ENCODE measurements around the gene FLII. TPM values are rescaled to one million over a fixed set of nuclear protein-coding genes. Genes with fewer than 3 reads are reported as not detected.
A peak's percentile ranks its signal among the peaks of the same experiment; 100 is the strongest.

FLII gene
- total and polyA plus RNA-seq, 2 of the 8 experiments (the other 6 are each of a cell fraction or from before 2014, with no cell fraction given): 300 to 549 TPM

DNA sequence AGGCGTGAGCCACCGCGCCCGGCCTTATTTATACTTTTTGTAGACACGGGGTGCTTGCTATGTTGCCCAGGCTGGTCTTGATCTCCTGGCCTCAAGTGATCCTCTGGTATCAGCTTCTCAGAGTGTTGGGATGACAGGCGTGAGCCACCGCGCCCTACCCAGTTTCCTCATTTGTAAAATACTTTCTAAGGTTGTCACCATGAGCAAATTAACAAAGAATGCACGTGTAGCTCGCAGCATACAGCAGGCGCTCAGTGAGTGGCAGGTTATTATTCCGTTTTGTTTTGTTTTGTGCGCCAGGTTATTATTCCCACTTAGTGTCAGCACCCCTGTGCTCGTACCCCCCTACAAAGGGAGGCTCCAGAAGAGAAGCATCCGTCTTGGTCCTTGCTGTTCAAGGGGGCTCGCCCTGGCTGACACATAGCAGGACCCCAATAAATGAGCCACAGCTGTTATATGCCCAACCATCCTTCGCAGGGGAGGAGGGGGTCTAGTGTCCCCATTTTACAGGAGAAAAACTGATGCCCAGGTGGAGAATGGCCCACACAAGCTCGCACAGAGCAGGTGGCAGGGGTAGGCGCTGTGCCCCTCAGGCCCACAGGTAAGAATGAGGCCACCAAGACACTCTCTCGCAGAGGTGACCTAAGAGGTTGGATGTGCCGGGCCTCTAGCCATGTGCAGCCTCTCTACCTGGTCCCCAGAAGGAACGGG lies 1.2 kb upstream of the FLII start:
- FAIRE-seq (no peak), DNase-seq (ENCODE audit: low read depth in 1 of 2, low spot score in 2 of 2) (no peak)
- H3K27ac ChIP-seq (ENCODE audit: low read depth, low read length): no peak overlapping the region; the same call in 1 of the 2 replicates
- H4K8ac ChIP-seq (ENCODE audit: extremely low read depth, insufficient read depth, low read length): peak overlapping the region; percentile 19; the same call in 1 of the 2 replicates
- no peaks in the 10 kb centered on the region for H3K9me3 ChIP-seq (ENCODE audit: insufficient read depth in 2 of 2, low read depth in 1 of 2, low read length in 1 of 2)
- peak overlapping the region; percentile 76 to 88 (median 84); a peak in 5 of 8 replicates for H3K4me3 ChIP-seq (ENCODE audit: extremely low read depth in 1 of 4, insufficient read depth in 2 of 4, low read depth in 3 of 4, low read length in 4 of 4)
- peak overlapping the region; percentile 2 for H3K4ac ChIP-seq (replicated peaks; ENCODE audit: insufficient read length, low read depth, low read length)
- no peak overlapping the region for H3K23ac ChIP-seq (ENCODE audit: insufficient read length)
- H2BK5ac ChIP-seq (ENCODE audit: low read depth, low read length): peak overlapping the region; percentile 44; the same call in 1 of the 2 replicates
- peaks cover 4 to 9% of the 10 kb centered on the region in 2 experiments for H4K20me1 ChIP-seq (replicated peaks in 1 of 2; ENCODE audit: control insufficient read depth in 1 of 2, insufficient read depth in 2 of 2, low read length in 2 of 2)
- peaks cover 0 to 26% of the 10 kb centered on the region in 2 experiments; a peak in 1 of 4 replicates for H3K79me2 ChIP-seq (ENCODE audit: control insufficient read depth in 1 of 2, insufficient read depth in 2 of 2, low read length in 2 of 2)
- H2BK15ac ChIP-seq (ENCODE audit: low read length): 0 out of 2 replicates have a peak overlapping the region, but pooled peaks have one; percentile 0
- H3K14ac ChIP-seq (ENCODE audit: insufficient read length): no peak overlapping the region
- H3K36me3 ChIP-seq (ENCODE audit: control insufficient read depth in 2 of 4, insufficient read depth in 4 of 4, low read length in 3 of 4): peaks cover 5 to 34% (median 14%) of the 10 kb centered on the region in 4 experiments
- TF ChIP-seq KDM1A (IDR thresholded peaks at IDR 0.05; ENCODE audit: borderline replicate concordance, low read length): peak; percentile 66; the same call in 1 of the 2 replicates
- TF ChIP-seq RFX5 (IDR thresholded peaks at IDR 0.05; ENCODE audit: borderline replicate concordance, low read depth, low read length): no peak
- no peak for TF ChIP-seq KDM4A (IDR thresholded peaks at IDR 0.05; ENCODE audit: low read depth, low read length, severe bottlenecking)
- TF ChIP-seq HDAC2 (IDR thresholded peaks at IDR 0.05; ENCODE audit: borderline replicate concordance in 1 of 2, low read depth in 2 of 2, low read length in 2 of 2): 0 out of 4 replicates have a peak, but pooled peaks of 1 of the 2 experiments have one; percentile 42
- ChIA-PET POLR2A (ENCODE audit: partially characterized antibody) (interaction anchor here (0.9 to 11.5 kb wide), 12 partner anchors 13 to 102 kb away, joined by 3 to 171 read pairs (median 4); partner anchors contain the start of gene SHMT1), CTCF (ENCODE audit: partially characterized antibody) (interaction anchor here (1.1 to 1.2 kb wide), 4 partner anchors 8 to 44 kb away, joined by 3 to 6 read pairs (median 4); no protein-coding TSS in a partner anchor)
- no peak overlapping the region for H2AK5ac ChIP-seq (ENCODE audit: low read depth, low read length)
- no peak overlapping the region for H3K56ac ChIP-seq (replicated peaks; ENCODE audit: insufficient read length, low read depth, low read length)
- H2AFZ ChIP-seq (ENCODE audit: low read length): peak overlapping the region; percentile 61
- H4K91ac ChIP-seq (replicated peaks; ENCODE audit: insufficient read length, low read length): no peak overlapping the region
- no peaks in the 10 kb centered on the region for H3K27me3 ChIP-seq (replicated peaks in 1 of 4; ENCODE audit: control insufficient read depth in 3 of 4, extremely low read depth in 1 of 4, insufficient read depth in 3 of 4, low read length in 3 of 4)
- H3K4me1 ChIP-seq (replicated peaks in 1 of 4; ENCODE audit: control insufficient read depth in 3 of 4, insufficient read depth in 4 of 4, low read length in 3 of 4): peaks cover 4 to 37% (median 20%) of the 10 kb centered on the region in 4 experiments
- WGBS, 2 experiments (ENCODE audit: extremely low coverage in 1 of 2, insufficient coverage in 1 of 2, insufficient read length in 1 of 2, insufficient replicate concordance in 2 of 2, low coverage in 1 of 2, low lambda C conversion rate in 2 of 2, missing lambda C conversion rate in 1 of 2): 81% methylated on average over 22 of the region's 22 CpGs; no CpG with 5 or more reads in 1 of the 2 experiments
- H3K9ac ChIP-seq (replicated peaks in 1 of 4; ENCODE audit: extremely low read depth in 1 of 4, low read depth in 3 of 4, low read length in 3 of 4): no peak overlapping the region
- H4K5ac ChIP-seq (ENCODE audit: insufficient read length, low read depth, low read length): no peak overlapping the region
- peak overlapping the region; percentile 81 for H3K18ac ChIP-seq (ENCODE audit: extremely low read depth, low read length)
- peaks cover 18% of the 10 kb centered on the region for H3K79me1 ChIP-seq (ENCODE audit: low read depth, low read length)
- H2BK120ac ChIP-seq (replicated peaks; ENCODE audit: low read depth, low read length): no peak overlapping the region
- H2BK20ac ChIP-seq (ENCODE audit: low read length): no peak overlapping the region
- H3K4me2 ChIP-seq (ENCODE audit: insufficient read depth in 1 of 2, low read depth in 2 of 2, low read length in 2 of 2): peak overlapping the region; percentile 64 to 79
- H3K23me2 ChIP-seq (ENCODE audit: low read depth, low read length): peaks cover 14% of the 10 kb centered on the region
- 0 out of 2 replicates have a peak overlapping the region, but pooled peaks have one; percentile 0 for H2BK12ac ChIP-seq (ENCODE audit: low read depth, low read length)
